GM18873 (cell line): ENCODE results near the gene DBP.

ENCODE experiments used
- ATAC-seq: cut with Tn5 transposase; IDR thresholded peaks from one replicate; pipeline ENCODE4 v1.9.1; 2021; ENCODE audit warnings: mild to moderate bottlenecking, moderate library complexity, moderate number of reproducible peaks; ENCODE audit not compliant: unreplicated experiment, low FRiP score

Gene DBP

DNA sequence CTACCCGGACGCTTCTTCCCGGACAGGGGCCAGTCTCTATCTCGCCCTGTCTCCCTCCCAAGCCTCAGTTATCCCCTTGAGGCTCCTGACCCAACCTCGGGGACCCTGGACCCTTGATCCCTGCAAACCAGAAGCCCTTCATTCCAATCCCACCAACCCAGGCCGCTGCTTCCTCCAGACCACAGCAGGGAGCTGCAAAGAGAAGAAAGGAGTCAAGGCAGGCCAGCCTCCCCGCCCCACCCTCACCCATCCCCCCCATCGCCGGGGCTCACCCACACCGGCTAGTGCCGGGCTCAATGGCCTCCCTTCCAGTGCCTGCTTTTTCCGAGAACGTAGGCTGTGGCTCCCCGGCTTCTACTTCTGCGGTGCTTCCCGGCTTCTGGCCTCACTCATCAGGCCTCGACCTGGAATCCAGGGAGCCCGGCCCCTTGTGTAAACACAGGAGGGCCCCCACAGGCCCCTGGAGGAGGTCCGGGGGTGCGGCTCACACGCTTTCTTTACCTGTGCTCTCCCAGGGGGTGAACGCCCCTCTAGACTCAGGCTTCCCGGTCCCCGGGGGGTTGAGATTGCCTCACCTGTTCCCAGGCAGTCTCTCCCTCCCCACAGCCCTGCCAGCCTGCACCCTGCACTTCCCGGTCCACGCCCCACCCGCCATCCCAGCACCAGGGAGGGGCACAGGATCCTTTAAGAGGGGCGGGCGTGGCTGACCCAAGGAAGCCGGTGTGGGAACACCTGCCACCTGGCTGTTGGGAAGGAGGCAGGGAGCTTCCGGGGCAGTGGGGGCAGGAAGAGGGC lies 22.5 kb downstream of the DBP start, which contains the start of gene FAM83E:
Gene FAM83E, minus strand, starts transcription at position 641 of the 795 bp plus-strand sequence. CDS start 1,704 bp downstream, outside the sequence.
- ATAC-seq, result no peak

DNA sequence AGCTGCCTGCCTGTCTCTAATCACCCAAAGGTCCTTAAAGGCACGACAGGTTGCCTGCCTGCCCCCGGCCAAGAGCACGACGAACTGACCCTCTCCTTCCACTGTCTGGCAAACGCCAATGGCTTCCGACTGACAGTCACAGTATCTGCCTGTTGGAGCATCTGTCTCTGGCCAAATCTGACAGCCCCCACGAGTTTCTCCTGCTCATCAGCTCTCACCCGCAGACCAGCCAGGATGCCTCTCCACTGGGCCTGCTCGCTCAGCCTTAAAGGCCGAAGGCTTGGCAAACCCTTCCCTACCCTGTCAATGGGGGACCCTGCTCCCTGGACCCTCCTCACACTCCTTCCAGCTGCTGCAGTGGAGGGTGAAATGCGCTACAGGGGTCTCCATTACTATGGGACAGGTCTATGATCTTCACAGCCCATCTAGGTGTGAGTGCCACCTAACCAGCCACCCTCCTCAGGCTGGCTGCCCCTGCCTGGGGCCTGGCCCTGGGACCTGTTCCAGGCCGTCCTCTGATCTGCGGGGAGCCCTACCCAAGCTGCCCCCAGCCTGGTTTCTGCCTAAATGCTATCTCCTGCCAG lies 23.2 kb downstream of the DBP start:
- ATAC-seq, result no peak

DNA sequence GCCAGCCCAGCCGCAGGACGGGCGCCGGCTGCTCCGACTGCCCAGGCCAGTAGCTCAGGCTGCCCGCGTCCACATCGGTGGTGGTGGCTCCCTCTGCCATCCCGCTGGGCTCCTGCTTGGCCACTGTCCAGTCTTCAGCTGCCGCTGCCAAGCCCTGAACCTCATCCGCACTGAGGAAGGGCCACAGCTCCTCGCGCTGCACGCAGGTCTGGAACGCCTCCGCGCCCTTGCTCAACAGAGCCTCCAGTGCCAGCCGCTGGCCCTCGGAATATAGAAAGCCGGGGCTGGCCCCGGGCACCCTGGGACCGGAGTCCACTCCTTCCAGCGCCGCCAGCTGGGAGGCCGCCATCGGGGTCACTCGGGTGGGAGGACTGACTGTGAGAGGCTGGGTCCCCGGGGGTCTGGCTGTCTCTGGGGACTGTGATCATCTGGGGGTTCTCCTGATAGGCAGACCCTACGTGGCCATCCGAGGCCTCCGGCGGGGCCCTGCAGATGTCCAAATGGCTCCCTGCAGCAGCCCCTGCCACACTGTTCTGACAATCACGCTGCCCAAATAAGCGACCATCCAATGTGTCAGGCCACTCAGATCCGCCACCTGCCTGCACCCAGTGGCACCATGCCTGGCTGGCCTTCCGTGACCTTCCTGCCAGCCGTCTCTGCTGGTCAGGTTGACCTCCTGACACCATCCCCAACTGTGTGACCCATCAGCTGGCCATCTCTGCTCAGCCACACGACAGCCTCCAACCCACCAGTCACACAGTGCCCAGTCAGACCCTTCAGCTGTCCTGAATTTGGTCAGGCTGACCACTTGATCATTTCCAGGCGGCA lies 23.9 kb downstream of the DBP start:
- no peak for ATAC-seq

DNA sequence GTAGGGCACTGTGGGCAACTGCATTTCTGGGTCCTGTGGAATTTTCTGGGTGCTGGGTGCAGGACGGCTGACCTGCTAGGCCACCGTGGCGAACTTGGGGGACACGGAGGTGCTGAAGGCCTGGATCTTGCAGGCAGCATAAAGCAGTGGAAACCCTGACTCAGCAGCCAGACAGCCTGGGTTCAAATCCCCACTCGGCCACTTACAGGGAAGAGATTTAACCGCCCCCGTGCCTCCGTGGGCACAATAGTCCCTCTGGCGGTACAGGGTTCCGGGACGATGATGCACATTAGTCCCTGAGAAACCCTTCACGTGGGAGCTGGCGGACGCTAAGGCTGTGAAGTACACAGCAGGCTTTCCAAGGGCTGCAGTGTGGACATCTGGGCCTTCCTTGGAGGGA lies 25.3 kb downstream of the DBP start:
- no peak for ATAC-seq

DNA sequence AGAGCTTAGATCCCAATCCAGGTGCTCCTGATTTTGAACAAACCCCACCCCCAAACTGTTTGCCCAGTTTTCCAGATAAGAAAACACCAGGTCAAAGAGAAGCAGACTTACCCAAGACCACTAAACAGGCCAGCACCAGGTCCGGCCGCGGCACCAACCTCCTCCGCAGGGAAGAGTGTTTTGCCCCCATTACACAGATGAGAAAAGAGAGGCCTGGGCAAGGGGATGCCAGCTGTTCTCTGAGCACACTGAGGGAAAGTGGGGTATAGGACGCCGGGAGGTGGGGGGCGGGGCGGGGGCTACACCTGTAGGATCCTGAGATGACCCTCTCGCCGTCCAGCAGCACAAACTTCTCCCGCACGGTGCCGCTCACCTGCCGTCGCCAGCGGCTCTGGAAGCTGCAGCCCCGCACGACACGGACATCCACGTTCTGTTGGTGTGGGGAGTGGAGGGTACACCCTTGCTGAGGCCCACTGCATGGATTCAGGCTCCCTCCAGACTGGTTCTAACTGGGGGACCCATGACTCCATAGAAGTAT lies 27.5 kb downstream of the DBP start:
- ATAC-seq, result no peak

DNA sequence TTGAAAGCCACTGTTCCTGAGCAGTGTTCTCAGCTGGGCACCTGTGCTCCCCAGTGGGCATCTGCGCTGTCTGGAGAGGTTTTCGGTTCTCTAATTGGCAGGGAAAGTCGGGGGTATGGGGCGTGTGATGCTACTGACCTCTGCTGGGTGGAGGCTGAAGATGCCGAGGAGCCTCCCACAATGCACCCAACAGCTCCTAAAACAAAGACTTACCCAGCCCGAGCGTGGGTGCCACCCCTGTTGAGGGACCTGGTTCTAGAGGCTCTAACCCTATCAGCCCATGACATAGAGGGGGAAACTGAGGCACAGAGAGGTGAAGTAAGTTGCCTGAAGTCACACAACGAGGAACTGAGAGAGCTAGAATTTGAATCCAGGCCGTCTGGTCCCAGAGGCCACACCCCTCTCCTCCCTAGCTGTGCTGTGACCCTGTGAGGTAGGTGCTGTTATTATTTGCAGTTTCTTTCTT lies 28.3 kb downstream of the DBP start:
- no peak for ATAC-seq

DNA sequence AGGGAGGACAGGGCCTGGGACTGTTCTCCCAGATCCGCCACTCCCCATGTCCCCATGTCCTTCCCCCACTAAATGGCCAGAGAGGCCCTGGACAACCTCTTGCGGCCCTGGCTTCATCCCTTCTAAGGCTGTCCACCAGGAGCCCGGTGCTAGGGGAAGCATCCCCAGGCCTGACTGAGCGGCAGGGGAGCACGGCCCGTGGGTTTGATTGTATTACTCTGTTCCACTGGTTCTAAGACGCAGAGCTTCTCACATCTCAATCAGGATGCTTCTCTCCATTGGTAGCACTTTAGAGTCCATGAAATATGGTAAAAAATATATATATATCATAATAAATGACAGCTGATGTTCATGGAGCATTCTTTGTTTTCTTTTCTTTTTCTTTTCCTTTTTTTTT lies 29.8 kb downstream of the DBP start:
- ATAC-seq, result no peak

DNA sequence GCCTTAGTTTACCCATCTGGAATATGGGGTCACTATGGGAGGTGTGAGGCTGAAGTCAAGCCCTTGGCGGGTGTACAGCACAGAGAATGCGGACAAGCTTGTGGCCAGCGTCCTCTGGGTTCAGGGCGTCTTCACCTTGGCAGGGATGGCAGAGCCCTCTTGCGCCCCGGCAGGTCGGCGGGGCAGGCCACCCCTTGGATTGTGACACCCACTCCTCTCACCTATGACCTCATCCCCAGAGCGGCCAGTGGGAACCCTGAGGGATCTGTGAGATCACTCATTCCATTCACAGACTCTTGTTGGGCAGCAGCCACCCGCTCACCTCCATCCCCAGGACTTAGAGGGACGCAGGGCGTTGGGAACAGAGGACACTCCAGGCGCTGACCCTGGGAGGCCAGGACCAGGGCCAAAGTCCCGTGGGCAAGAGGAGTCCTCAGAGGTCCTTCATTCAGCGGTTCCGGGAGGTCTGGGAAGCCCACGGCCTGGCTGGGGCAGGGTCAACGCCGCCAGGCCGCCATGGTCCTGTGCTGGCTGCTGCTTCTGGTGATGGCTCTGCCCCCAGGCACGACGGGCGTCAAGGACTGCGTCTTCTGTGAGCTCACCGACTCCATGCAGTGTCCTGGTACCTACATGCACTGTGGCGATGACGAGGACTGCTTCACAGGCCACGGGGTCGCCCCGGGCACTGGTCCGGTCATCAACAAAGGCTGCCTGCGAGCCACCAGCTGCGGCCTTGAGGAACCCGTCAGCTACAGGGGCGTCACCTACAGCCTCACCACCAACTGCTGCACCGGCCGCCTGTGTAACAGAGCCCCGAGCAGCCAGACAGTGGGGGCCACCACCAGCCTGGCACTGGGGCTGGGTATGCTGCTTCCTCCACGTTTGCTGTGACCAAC lies 30.5 kb downstream of the DBP start, which contains the start of gene SPACA4:
Gene SPACA4, plus strand, starts transcription at position 280 of the 896 bp plus-strand sequence. Its CDS starts 237 bp downstream, at position 517.
- ATAC-seq, result no peak

DNA sequence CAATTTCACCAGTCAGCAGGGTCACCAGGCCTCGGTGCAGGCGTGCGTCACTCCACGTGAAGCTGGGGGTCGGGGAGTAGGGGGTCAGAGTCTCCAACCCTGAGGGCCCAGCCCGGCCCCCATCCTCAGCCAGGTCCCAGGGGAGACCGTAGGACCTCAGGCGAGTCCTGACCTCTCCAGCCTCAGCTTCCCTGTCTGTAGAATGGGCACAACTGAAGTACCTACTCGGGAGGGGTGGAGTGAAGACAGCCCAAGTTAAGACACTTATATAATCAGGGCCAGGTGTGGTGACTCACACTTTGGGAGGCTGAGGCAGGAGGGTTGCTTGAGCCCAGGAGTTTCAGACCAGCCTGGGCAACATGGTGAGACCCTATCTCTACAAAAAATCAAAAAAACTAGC lies 33.3 kb downstream of the DBP start:
- ATAC-seq, result no peak

DNA sequence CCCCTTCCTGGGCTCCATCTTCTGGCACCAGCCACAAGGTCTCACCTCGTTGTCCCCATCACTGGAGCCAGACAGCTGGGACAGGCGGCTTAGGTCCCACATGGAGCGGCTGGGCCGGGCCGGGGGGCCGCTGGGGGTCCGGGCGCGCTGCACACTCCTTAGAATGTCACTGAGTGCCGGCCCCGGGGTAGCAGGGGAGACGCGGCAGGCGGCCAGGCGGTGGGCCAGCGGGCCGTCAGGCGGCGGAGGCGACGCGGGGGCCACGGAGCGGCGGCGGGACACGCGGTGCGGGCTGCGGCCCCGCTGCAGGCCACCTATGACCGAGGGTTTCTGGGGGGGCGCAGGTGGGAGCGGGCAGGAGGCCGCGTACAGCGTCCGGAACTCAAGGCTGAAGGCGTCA lies 33.7 kb downstream of the DBP start:
- no peak for ATAC-seq

DNA sequence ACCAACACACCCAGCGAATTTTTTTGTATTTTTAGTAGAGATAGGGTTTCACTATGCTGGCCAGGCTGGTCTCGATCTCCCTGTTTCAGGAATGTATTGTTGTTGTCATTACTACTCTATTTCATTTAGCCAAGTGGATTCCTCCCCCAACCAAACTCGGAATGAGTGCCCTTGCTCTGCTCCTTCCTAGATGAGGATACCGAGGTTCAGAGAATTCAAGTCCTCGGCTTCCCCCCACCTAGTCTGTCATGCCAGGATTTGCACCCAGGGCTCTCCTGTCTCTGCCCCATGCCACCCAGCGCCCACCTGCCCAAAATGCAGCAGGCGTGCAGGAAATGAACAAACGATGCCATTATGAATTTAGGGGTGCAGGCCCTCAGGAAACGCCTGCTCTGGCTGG lies 34.2 kb downstream of the DBP start:
- no peak for ATAC-seq

DNA sequence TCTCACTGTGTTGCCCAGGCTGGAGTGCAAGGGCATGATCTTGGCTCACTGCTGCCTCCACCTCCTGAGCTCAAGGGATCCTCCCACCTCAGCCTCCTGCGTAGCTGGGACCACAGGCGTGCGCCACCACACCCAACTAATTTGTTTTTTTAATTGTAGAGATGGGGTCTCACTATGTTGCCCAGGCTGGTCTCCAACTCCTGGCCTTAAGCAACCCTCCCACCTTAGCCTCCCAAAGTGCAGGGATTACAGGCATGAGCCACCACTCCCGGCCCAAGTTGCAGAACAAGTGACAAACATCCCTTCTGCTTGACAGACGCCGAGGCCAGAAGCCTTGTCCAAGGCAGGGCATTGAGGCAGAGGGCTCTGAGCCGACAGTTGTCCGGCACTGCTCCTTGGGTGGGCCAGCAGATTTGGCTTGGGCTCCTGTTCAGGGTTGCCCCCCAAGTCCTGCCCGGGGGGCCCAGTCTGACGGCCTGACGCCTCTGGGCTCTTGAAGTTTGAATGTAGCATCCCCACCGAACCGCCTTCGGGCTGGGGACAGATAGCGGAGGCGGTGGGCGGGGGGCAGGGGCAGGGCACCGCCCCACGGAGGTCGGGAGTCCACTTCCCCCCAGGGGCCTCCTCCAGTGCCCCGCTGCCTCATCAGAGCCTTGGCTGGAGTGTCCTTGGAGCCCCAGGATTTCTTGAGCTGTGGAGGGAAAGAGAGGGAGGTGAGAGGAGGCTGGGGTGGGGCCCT lies 36.3 kb downstream of the DBP start:
- no peak for ATAC-seq

DNA sequence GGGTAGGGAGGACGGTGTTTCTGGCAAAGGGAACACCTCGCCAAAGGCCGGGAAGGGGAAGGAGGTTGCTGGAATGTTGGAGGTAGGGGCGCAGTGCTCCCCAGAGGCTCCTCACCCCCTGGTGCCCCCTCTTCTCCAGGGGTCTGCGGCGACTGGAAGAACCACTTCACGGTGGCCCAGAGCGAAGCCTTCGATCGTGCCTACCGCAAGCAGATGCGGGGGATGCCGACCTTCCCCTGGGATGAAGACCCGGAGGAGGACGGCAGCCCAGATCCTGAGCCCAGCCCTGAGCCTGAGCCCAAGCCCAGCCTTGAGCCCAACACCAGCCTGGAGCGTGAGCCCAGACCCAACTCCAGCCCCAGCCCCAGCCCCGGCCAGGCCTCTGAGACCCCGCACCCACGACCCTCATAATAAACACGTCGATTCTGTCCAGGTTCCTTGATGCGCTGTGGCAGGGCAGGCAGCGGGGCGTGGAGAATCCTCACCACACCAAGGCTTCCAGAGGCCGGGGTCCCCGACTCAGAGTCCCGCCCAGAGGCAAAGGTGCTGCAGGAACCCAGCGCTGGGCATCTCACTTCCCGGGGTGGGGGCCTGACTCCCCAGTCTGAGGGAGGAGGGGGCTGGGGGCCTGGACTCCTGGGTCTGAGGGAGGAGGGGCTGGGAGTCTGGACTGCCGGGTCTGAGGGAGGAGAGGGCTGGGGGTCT lies 38.0 kb downstream of the DBP start:
- no peak for ATAC-seq

DNA sequence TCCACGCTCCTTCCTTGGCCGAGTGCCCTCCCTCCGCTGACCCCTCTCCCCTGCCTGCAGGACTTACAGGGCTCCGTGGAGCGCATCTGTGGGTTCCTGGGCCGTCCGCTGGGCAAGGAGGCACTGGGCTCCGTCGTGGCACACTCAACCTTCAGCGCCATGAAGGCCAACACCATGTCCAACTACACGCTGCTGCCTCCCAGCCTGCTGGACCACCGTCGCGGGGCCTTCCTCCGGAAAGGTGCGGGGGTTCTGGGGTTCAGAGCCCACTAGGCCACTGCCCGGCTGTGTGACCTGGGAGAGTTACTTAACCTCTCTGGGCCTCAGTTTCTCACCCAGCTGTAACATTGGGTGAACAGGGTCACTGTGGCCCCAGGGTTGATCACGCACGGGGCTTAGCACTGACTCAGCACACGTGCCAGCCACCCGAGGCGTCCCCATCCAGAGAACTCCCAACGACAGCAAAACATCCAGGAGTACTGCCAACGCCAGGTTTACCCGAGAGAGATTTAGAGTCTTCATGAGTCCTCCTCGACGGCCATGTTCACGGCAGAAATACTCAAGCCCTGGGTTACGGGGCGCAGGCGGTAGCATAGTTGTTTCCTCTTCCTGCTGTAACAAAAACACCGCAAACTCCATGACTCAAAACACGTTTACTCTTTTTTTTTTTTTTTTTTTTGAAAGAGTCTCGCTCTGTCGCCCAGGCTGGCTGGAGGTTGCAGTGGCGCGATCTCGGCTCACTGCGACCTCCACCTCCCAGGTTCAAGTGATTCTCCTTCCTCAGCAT lies 40.3 kb downstream of the DBP start:
- no peak for ATAC-seq

DNA sequence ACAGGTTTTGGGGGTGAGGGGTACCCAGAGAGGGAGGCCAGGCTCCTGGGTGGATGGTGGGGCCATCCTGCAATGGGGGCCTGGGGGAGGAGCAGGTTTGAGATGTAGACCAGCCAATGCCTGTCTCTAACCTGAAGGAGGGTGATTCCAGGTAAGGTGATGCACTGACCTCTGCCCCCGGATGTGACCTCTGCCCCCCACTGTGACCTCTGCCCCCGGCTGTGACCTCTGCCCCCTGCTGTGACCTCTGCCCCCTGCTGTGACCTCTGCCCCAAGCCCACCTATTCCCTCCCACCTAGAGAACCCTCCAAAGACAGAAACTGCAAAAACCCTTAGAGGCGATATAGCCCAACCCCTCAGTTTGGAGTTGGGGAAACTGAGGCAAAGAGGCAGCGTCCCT lies 40.9 kb downstream of the DBP start:
- ATAC-seq, result no peak

DNA sequence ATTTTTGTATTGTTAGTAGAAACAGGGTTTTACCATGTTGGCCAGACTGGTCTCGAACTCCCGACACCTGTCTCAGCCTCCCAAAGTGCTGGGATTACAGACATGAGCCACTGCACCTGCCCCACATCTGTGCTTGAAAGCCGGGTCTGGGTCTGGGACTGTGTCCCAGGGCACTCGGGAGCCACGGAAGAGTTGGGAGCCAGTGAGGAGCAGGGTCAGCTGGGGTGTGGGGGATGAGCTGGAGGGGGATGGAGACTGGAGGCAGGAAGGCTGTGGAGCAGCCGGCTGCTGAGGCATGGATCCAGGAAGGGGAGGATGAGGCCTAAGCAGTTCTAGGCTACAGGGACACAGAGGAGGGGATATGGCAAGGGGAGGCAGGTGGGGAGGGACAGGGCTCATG lies 41.3 kb downstream of the DBP start:
- no peak for ATAC-seq

DNA sequence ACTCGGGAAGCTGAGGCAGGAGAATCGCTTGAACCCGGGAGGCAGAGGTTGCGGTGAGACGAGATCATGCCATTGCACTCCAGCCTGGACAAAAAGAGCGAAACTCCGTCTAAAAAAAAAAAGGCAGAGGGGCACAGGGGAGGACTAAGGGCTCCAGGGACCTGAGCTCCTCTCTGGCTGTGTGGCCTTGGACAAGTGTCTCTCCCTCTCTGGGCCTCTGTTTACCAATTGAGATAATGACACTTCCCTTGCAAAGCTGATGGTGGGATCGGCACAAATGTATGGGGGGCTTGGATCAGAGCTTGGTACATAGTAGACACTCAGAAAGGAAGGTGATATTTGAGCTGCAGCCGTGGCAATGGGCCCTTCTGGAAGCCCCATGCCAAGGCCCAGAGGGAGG lies 42.0 kb downstream of the DBP start:
- ATAC-seq, result no peak

DNA sequence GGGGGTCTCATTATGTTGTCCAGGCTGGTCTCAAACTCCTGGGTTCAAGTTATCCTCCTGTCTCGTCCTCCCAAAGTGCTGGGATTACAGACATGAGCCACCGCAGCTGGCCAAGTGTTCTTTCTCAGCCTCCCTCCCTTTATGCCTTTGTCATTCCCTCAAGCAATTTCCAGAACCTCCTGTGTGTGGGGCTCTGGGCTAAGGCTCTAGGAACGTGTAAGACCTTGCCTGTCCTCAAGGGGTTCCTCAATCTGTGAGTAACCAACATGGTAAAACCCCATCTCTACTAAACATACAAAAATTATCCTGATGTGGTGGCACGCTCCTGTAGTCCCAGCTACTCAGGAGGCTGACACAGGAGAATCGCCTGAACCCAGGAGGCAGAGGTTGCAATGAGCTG lies 46.2 kb downstream of the DBP start:
- ATAC-seq, result no peak
